Thyroid gland (tissue), 4 donors: ENCODE measurements around the gene C1R. TPM values are rescaled to one million over a fixed set of nuclear protein-coding genes. Genes with fewer than 3 reads are reported as not detected.

Source experiments
- DNase-seq, 2 donors: peaks; one replicate each; pipeline ENCODE4 v3.0.0-alpha.2; 2019
- H3K27ac ChIP-seq, 3 donors: fragments of 200-600 bp; sonication (generic); 1 replicate in 2 of 3; 2 replicates in 1 of 3; pipeline ENCODE4 v1.5.1; 2016 to 2019; ENCODE audit warnings: mild to moderate bottlenecking in 1 of 3, moderate library complexity in 1 of 3
- H3K27me3 ChIP-seq: fragments of 200-600 bp; sonication (generic); one replicate; pipeline ENCODE4 v1.5.1; 2019
- H3K36me3 ChIP-seq, 2 donors: fragments of 200-600 bp; sonication (generic); one replicate each; pipeline ENCODE4 v1.5.1; 2016 to 2019
- H3K4me1 ChIP-seq, 2 donors: fragments of 200-600 bp; sonication (generic); one replicate each; pipeline ENCODE4 v1.5.1; 2017 to 2019
- H3K4me3 ChIP-seq, 3 donors: fragments of 200-600 bp; sonication (generic); replicated peaks in 1 of 3; 1 replicate in 2 of 3; 2 replicates in 1 of 3; pipeline ENCODE4 v1.5.1; 2016; ENCODE audit warnings: mild to moderate bottlenecking in 1 of 3
- H3K9me3 ChIP-seq: fragments of 200-600 bp; sonication (generic); one replicate; pipeline ENCODE4 v1.5.1; 2017
- POLR2A ChIP-seq, 2 donors: fragments of 450-650 bp; IDR thresholded peaks; one replicate each; pipeline ENCODE4 v1.6.1; 2017; ENCODE audit warnings: antibody characterized with exemption in 2 of 2, mild to moderate bottlenecking in 2 of 2, moderate library complexity in 1 of 2
- WGBS, 2 donors: methylation state at CpG; one replicate each; pipeline ENCODE4 v1.1.5; 2017; 5-methylcytosine and 5-hydroxymethylcytosine counted together
- intact Hi-C: fragments of 100-400 bp; cut with DNase I; formaldehyde crosslinking; loops from one replicate; pipeline ENCODE4 v1.15.1; 2023
- total RNA-seq, 4 donors: library from RNA; depleted of rRNA; stranded (reverse); fragments of >200 nt; gene quantifications; one replicate each; pipeline ENCODE4 v1.2.3, GENCODE V29; 2016
- TF ChIP-seq, protein P1 (sequence below), 6 experiments: fragments of 200-600 bp in 3 of 6; fragments of 450-650 bp in 3 of 6; sonication (generic) in 3 of 6; IDR thresholded peaks; one replicate each; pipeline ENCODE4 v1.5.1; 2016 to 2019; ENCODE audit warnings: antibody characterized with exemption in 6 of 6, mild to moderate bottlenecking in 2 of 6, inconsistent platforms in 1 of 6, moderate library complexity in 1 of 6

The C1R gene
- total RNA-seq, 4 donors from 2014 or later: 132 to 545 (median 312) TPM

DNA sequence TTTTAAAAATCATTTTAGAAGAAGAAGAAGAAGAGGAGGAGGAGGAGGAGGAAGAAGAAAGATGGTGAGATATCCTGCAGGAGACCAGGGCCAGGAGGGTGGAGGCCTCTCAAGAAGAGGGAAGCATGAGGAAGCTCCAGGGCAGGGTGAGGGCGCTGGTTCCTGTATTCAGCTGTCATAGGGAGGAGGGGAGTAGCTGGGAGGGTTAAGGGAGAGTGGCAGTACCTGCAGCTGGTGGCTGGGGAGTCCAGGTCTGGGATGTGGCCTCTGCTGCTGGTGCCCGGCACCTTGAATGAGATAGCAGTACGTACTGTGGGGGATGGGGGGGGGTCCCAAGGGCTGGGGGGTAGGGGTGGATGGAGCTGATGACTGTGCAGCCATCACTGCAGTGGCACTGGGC, 26.6 kb upstream of the C1R start:
- DNase-seq: no peak
- Histone ChIP-seq H3K4me3 (no peak overlapping the region), H3K36me3 (no peaks in the 10 kb centered on the region), H3K27me3 (no peaks in the 10 kb centered on the region), H3K9me3 (no peaks in the 10 kb centered on the region), H3K27ac (no peak overlapping the region), H3K4me1 (peaks cover 0 to 7% of the 10 kb centered on the region in 2 donors)
- TF ChIP-seq, protein P1, sequence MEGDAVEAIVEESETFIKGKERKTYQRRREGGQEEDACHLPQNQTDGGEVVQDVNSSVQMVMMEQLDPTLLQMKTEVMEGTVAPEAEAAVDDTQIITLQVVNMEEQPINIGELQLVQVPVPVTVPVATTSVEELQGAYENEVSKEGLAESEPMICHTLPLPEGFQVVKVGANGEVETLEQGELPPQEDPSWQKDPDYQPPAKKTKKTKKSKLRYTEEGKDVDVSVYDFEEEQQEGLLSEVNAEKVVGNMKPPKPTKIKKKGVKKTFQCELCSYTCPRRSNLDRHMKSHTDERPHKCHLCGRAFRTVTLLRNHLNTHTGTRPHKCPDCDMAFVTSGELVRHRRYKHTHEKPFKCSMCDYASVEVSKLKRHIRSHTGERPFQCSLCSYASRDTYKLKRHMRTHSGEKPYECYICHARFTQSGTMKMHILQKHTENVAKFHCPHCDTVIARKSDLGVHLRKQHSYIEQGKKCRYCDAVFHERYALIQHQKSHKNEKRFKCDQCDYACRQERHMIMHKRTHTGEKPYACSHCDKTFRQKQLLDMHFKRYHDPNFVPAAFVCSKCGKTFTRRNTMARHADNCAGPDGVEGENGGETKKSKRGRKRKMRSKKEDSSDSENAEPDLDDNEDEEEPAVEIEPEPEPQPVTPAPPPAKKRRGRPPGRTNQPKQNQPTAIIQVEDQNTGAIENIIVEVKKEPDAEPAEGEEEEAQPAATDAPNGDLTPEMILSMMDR (IDR thresholded peaks at IDR 0.05): no peak
- no peak for TF ChIP-seq POLR2A (IDR thresholded peaks at IDR 0.05)
- intact Hi-C loops: no loop called here
- WGBS, 2 donors: 76 to 82% methylated on average over 1 to 3 of the region's 3 CpGs

DNA sequence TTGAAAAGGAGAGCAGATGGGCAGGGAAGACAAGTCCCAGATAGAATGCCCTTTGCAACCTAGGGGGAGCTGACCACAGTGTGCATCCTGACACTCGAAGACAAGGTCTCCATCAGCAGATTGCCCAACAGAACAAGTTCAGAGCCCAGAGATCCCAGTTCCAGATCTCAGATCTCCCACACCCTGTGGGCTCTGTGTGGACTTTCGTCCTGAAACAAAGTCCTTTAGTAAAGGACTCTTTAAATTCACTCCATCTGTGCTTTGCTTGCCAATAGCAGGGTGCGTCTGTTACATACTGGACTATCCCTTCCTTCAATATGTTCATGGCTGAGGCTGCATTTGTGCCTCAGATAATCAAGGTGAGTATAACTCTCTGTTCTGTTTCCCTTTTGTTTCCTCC, 25.4 kb upstream of the C1R start:
- 84 to 94% methylated on average over 3 of the region's 3 CpGs for WGBS, 2 donors
- intact Hi-C loops: no loop called here
- DNase-seq: no peak
- no peaks in the 10 kb centered on the region for H3K27me3 ChIP-seq
- H3K4me3 ChIP-seq: no peak overlapping the region
- no peak overlapping the region for H3K27ac ChIP-seq
- no peak for TF ChIP-seq POLR2A (IDR thresholded peaks at IDR 0.05)
- TF ChIP-seq, protein P1 (IDR thresholded peaks at IDR 0.05): no peak
- no peaks in the 10 kb centered on the region for H3K9me3 ChIP-seq
- no peaks in the 10 kb centered on the region for H3K36me3 ChIP-seq
- no peaks in the 10 kb centered on the region for H3K4me1 ChIP-seq

DNA sequence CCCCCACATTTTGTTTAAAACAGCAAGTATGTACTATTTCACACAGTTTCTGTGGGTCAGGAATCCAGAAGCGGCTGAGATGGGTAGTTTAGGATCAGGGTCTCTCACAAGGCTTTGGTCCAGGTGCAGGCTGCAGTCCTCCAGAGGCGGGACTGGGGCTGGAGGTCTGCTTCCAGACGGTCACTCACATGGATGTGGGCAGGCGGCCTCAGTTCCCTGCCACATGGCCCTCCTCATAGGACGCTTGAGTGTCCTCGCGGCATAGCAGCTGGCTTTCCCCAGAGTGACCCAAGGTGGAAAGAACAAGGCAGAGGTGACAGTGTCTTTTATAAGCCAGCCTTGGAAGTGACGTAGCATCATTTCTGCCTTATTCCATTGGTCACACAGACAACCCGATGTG, 24.7 kb upstream of the C1R start:
- no peaks in the 10 kb centered on the region for H3K4me1 ChIP-seq
- no peak overlapping the region for H3K27ac ChIP-seq
- H3K36me3 ChIP-seq: no peaks in the 10 kb centered on the region
- no peak overlapping the region for H3K4me3 ChIP-seq
- intact Hi-C loops: no loop called here
- no peak for DNase-seq
- H3K9me3 ChIP-seq: no peaks in the 10 kb centered on the region
- WGBS, 2 donors: 90 to 92% methylated on average over 9 of the region's 9 CpGs
- no peaks in the 10 kb centered on the region for H3K27me3 ChIP-seq
- TF ChIP-seq, protein P1 (IDR thresholded peaks at IDR 0.05): no peak
- no peak for TF ChIP-seq POLR2A (IDR thresholded peaks at IDR 0.05)

DNA sequence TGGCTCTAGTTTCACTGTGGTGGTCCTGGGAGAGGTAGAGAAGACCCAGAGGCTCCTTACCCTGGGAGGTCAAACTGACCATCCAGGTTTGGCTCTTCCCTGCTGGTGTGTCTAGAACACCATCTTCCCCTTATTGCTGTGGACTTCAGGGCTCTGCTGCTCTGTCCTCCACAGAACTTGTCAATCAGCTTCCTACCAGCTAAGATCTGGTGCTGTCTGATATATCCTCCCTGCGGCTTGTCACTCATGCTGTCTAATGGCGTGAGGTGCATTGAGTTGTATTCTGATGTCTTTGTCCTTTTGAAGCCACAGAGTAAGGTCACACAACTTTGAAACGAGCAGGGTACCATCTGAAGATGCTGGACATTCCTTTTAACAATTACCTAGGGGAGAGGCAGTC, 24.0 kb upstream of the C1R start:
- Histone ChIP-seq H3K27me3 (no peaks in the 10 kb centered on the region), H3K36me3 (no peaks in the 10 kb centered on the region), H3K4me3 (no peak overlapping the region), H3K27ac (no peak overlapping the region), H3K4me1 (no peaks in the 10 kb centered on the region), H3K9me3 (no peaks in the 10 kb centered on the region)
- WGBS, 2 donors: 81% methylated on average over 3 of the region's 3 CpGs
- intact Hi-C loops: no loop called here
- DNase-seq: no peak
- no peak for TF ChIP-seq POLR2A (IDR thresholded peaks at IDR 0.05)
- TF ChIP-seq, protein P1 (IDR thresholded peaks at IDR 0.05): no peak

DNA sequence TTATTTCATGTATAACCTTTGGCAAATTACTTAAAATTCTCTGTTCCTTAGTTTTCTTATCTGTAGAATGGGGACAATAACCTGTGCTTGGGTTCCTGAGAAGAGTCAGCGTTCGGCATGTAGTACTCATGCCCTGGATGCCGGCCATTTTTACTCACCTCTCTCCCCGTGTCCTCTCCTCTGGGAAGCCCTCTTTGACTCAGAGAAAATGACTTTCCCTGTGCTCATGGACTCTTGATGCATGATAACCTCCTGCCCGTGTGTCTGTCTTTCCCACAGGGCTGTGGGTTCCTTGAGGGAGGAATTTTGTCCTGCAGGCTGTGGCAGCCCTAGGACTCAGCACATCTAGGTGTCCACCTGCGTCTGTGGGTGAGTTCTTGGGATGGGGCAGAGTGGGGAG, 22.6 kb upstream of the C1R start:
- H3K27ac ChIP-seq: no peak overlapping the region
- TF ChIP-seq POLR2A (IDR thresholded peaks at IDR 0.05): no peak
- TF ChIP-seq, protein P1 (IDR thresholded peaks at IDR 0.05): no peak
- WGBS, 2 donors: 87 to 91% methylated on average over 6 of the region's 6 CpGs
- H3K9me3 ChIP-seq: no peaks in the 10 kb centered on the region
- DNase-seq: no peak
- H3K36me3 ChIP-seq: no peaks in the 10 kb centered on the region
- H3K4me3 ChIP-seq: no peak overlapping the region
- no peaks in the 10 kb centered on the region for H3K27me3 ChIP-seq
- intact Hi-C loops: loop anchor here (5.0 kb wide), 1 partner anchor 168 kb away; no protein-coding TSS in a partner anchor
- no peaks in the 10 kb centered on the region for H3K4me1 ChIP-seq
